Activated CD4-positive, alpha-beta memory T cell treated with anti-CD3 and anti-CD28 coated beads for 36 hours (primary cell): ENCODE results near the gene FER1L5. TPM values are rescaled to one million over a fixed set of nuclear protein-coding genes. Genes with fewer than 3 reads are reported as not detected.
A peak's percentile ranks its signal among the peaks of the same experiment; 100 is the strongest.

Experiments
- CTCF ChIA-PET: fragments of 350-600 bp; sonication (Branson Sonifier 250); formaldehyde crosslinking; loops from one replicate; lab custom pipeline; 2021; ENCODE audit warnings: antibody characterized with exemption, inconsistent platforms; lab: Charles Lee
- POLR2A ChIA-PET: fragments of 350-600 bp; sonication (Branson Sonifier 250); formaldehyde crosslinking; loops from one replicate; lab custom pipeline; 2021; ENCODE audit warnings: antibody characterized with exemption; lab: Charles Lee
- DNase-seq: peaks from one replicate; pipeline ENCODE4 v3.0.0-alpha.2; 2020
- H3K27ac Mint-ChIP-seq: one replicate; pipeline ENCODE4 v1.8.0; 2021; ENCODE audit warnings: mixed read lengths
- H3K27me3 Mint-ChIP-seq: one replicate; pipeline ENCODE4 v1.8.0; 2021; ENCODE audit warnings: mixed read lengths
- H3K36me3 Mint-ChIP-seq: one replicate; pipeline ENCODE4 v1.8.0; 2021; ENCODE audit warnings: mixed read lengths
- H3K4me1 Mint-ChIP-seq: one replicate; pipeline ENCODE4 v1.8.0; 2021; ENCODE audit warnings: low read depth, mixed read lengths
- H3K4me3 Mint-ChIP-seq: one replicate; pipeline ENCODE4 v1.8.0; 2021; ENCODE audit warnings: mild to moderate bottlenecking, mixed read lengths
- H3K9me3 Mint-ChIP-seq: one replicate; pipeline ENCODE4 v1.8.0; 2021; ENCODE audit warnings: mixed read lengths
- intact Hi-C: fragments of 100-400 bp; cut with micrococcal nuclease; formaldehyde crosslinking; loops from one replicate; pipeline ENCODE4 v1.15.1; 2023
- total RNA-seq, 2 experiments: library from RNA; stranded (reverse); gene quantifications; one replicate each; pipeline ENCODE4 v1.2.3, GENCODE V29; 2021

The FER1L5 gene
- total RNA-seq, 2 experiments from 2014 or later, result not detected

DNA sequence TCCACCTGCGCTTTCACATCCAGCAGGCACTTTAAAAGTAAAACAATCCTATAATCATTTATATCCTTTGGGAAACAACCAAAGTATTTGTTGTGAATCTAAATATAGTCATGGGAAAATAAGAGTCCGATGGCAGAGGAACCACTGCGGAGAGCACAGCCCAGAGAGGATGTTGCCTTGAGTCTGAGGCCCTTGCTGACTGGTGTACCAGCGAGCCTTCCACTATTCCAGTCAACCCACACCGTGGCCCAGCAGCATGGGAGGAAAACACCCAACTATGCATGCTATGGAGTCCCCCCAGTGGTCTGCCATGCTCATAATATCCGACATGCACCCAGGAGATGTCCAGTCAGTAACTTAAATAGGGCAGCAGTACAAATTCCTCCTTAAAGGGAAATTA, 26.0 kb upstream of the FER1L5 start:
- DNase-seq, result no peak
- H3K4me1 Mint-ChIP-seq, result peaks cover 17% of the 10 kb centered on the region
- POLR2A ChIA-PET, result no interaction called here
- H3K9me3 Mint-ChIP-seq, result no peaks in the 10 kb centered on the region
- H3K36me3 Mint-ChIP-seq, result peaks cover 31% of the 10 kb centered on the region
- CTCF ChIA-PET, result interaction anchor here (0.7 to 1.1 kb wide), 2 partner anchors 209 to 250 kb away, joined by 3 read pairs; no protein-coding TSS in a partner anchor
- no peaks in the 10 kb centered on the region for H3K27me3 Mint-ChIP-seq
- intact Hi-C loops, result no loop called here
- no peak overlapping the region for H3K4me3 Mint-ChIP-seq
- peak overlapping the region; percentile 88 for H3K27ac Mint-ChIP-seq

DNA sequence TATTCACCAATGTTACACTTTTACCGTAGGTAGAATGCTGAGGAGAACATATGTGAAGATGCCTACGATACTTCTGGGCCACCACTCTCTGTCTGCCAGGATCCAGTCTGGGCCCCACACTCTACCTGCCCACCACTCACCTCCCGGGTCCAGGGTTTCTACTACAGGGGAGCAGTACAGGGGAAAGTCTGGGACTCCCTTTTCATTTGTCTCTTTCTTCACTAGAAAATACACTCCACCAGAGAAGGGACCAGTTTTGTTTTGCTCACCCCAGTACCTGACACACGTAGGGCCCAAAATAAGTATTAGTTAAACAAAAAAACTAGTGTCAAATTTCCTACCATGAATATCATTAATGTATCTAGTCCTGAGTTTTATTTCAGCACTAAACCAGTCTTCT, 25.6 kb upstream of the FER1L5 start:
- POLR2A ChIA-PET, result interaction anchor here (0.8 kb wide), 1 partner anchor 15 kb away, joined by 3 read pairs; no protein-coding TSS in a partner anchor
- no peak for DNase-seq
- CTCF ChIA-PET, result interaction anchor here (0.7 kb wide), 2 partner anchors 210 to 249 kb away, joined by 3 read pairs; no protein-coding TSS in a partner anchor
- H3K27me3 Mint-ChIP-seq, result no peaks in the 10 kb centered on the region
- intact Hi-C loops, result loop anchor here (1.0 kb wide), 1 partner anchor 23 kb away; no protein-coding TSS in a partner anchor
- no peak overlapping the region for H3K4me3 Mint-ChIP-seq
- peaks cover 30% of the 10 kb centered on the region for H3K36me3 Mint-ChIP-seq
- no peaks in the 10 kb centered on the region for H3K9me3 Mint-ChIP-seq
- H3K27ac Mint-ChIP-seq, result peak overlapping the region; percentile 88
- peaks cover 17% of the 10 kb centered on the region for H3K4me1 Mint-ChIP-seq

DNA sequence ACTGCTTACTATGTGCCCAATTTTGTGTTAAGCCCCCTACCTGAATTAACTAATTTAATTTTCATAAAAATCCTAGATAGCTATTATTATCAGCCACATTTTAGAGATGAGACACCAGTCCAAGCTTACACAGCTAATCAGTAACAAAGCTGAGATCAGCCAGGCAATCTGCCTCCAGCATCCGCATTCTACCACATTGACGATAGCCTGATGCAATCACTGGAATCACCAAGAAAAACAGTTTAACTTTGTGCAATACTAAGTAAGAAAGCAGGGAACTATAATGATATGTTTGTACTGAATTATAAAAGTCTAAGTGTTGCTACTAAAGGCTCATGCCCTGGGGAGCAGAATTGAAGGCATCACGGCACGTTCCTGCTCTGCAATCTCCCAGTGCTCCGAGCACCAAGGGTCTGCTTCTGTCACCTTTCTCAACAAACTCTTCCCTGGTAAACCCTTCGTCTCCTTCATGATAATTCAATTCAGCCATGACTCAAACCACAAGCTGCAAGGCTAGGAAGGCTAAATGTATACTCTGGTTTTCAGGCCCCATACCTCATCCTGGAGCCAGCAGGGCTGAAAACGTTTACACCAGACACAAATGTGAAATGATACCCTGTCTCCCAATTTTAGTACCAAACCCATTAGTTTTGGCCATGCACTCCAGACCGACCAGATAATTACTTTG, 23.8 kb upstream of the FER1L5 start:
- H3K36me3 Mint-ChIP-seq, result peaks cover 26% of the 10 kb centered on the region
- CTCF ChIA-PET, result interaction anchor here (0.7 kb wide), 1 partner anchor 182 kb away, joined by 3 read pairs; no protein-coding TSS in a partner anchor
- no peaks in the 10 kb centered on the region for H3K9me3 Mint-ChIP-seq
- peak overlapping the region; percentile 28 for H3K27ac Mint-ChIP-seq
- H3K4me1 Mint-ChIP-seq, result peaks cover 17% of the 10 kb centered on the region
- no peaks in the 10 kb centered on the region for H3K27me3 Mint-ChIP-seq
- POLR2A ChIA-PET, result no interaction called here
- no peak overlapping the region for H3K4me3 Mint-ChIP-seq
- no peak for DNase-seq
- intact Hi-C loops, result no loop called here

DNA sequence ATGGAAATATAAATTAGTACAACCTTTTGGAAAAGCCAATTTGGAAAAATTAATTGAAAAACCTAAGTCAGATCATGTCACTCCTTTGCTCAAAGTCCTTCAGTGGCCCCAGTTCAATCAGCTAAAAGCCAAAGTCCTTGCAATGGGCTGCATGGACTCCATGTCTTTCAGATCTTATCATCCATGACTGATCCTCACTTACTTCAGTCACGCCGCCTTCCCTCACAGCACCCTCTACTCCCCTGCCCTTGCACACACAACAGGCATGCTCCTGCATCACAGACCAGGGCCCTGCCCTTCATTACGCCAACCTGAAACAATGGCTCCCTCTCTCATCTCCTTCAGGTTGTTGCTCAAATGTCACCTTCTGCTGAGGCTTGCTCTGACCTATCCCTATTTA, 20.0 kb upstream of the FER1L5 start:
- H3K4me1 Mint-ChIP-seq, result peaks cover 12% of the 10 kb centered on the region

DNA sequence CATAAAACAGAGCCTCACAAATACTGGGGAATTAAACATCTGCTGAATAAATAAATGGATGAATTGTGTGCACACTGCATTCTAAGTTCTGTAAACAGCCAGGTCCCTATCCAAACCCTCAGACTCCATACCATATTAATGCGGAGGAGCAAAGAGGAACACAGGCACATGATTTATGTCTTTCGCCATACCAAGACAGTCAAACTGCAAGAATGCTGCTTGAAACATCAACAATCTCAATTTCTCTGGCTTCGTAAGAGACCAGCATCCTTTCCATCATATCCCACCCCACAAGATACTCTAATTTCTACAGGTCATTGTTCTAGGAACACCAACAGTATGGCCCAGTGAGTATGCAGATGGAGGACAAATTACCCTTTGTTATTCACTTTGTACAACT, 19.4 kb upstream of the FER1L5 start:
- no peak overlapping the region for H3K27ac Mint-ChIP-seq
- no peak overlapping the region for H3K4me3 Mint-ChIP-seq
- POLR2A ChIA-PET, result interaction anchor here (0.5 to 1.0 kb wide), 2 partner anchors 14 to 119 kb away, joined by 4 to 6 read pairs; no protein-coding TSS in a partner anchor

More for the DNA sequence above, 20.0 kb upstream of the FER1L5 start:
- ChIA-PET CTCF (no interaction called here), POLR2A (interaction anchor here (0.5 kb wide), 1 partner anchor 118 kb away, joined by 6 read pairs; no protein-coding TSS in a partner anchor)
- H3K36me3 Mint-ChIP-seq, result peaks cover 20% of the 10 kb centered on the region
- no peak overlapping the region for H3K4me3 Mint-ChIP-seq
- H3K27ac Mint-ChIP-seq, result no peak overlapping the region
- no peaks in the 10 kb centered on the region for H3K9me3 Mint-ChIP-seq
- intact Hi-C loops, result no loop called here
- no peaks in the 10 kb centered on the region for H3K27me3 Mint-ChIP-seq
- no peak for DNase-seq

DNA sequence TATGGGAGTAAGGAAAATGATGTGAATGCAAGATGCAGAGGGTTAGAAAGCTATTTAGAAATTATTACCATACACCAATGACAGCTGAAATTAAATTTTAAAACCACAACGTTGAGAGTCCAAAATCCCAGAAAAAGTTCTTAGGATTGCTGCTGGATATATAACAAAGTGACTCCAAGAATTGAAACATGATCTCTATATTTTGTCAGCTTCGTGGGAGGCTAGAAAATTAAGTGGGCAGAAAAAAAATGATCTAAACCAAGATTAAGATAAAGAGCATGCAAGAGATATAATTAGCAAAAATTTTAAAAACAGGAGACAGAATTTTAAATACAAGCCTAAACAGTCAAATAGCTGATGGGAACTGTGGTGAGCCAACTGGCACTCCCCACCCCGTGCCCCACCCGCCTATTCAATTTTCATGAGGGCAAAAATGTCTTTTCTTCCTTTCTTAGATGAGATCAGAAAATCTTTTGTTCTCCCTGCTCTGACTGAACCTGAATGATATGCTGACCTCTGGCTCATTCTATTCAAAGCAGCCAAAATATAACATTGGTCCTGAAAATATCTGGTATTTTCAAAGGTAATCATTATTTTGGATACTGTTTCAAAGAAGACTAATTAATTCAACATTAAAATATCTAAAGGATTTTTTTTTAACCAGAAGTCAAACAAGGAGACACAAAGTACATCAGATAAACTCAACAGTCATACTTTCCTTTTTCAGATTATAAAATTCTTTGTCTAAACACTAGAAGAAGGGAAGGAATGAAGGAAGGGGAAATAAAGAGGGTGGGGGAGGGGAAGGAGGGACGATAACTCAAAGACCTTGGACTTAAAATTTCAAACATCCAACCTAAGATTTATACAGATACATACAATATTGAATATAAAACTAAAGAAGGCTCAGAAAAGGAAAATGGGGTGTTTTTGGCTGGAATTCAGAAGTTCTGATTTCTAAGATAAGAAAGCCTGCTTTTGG, 16.7 kb upstream of the FER1L5 start:
- DNase-seq, result no peak
- intact Hi-C loops, result no loop called here
- Mint-ChIP-seq H3K9me3 (no peaks in the 10 kb centered on the region), H3K27ac (no peak overlapping the region), H3K27me3 (no peaks in the 10 kb centered on the region), H3K4me3 (no peak overlapping the region), H3K36me3 (peaks cover 27% of the 10 kb centered on the region), H3K4me1 (peaks cover 13% of the 10 kb centered on the region)
- CTCF ChIA-PET, result no interaction called here
- POLR2A ChIA-PET, result no interaction called here

More for the DNA sequence above, 19.4 kb upstream of the FER1L5 start:
- intact Hi-C loops, result no loop called here
- no peak for DNase-seq
- Mint-ChIP-seq H3K36me3 (peaks cover 21% of the 10 kb centered on the region), H3K9me3 (no peaks in the 10 kb centered on the region), H3K27me3 (no peaks in the 10 kb centered on the region), H3K4me1 (peaks cover 11% of the 10 kb centered on the region)
- CTCF ChIA-PET, result no interaction called here

- CTCF ChIA-PET, result no interaction called here
- no peak for DNase-seq
- POLR2A ChIA-PET, result interaction anchor here (1.3 kb wide), 1 partner anchor 11 kb away, joined by 5 read pairs; no protein-coding TSS in a partner anchor
- Mint-ChIP-seq H3K27ac (no peak overlapping the region), H3K27me3 (no peaks in the 10 kb centered on the region), H3K4me1 (peaks cover 19% of the 10 kb centered on the region), H3K9me3 (no peaks in the 10 kb centered on the region), H3K4me3 (no peak overlapping the region), H3K36me3 (peaks cover 33% of the 10 kb centered on the region)
- intact Hi-C loops, result no loop called here
These were observed 16.0 kb upstream of the FER1L5 start for GRCh38 chr2:96626553-96626942.

GRCh38 chr2:96631804-96632435, 10.6 kb upstream of the FER1L5 start:
- intact Hi-C loops, result loop anchor here (10.0 kb wide), 1 partner anchor 173 kb away; no protein-coding TSS in a partner anchor

GRCh38 chr2:96633641-96634040, 8.9 kb upstream of the FER1L5 start:
- no peak overlapping the region for H3K27ac Mint-ChIP-seq
- CTCF ChIA-PET, result no interaction called here
- H3K36me3 Mint-ChIP-seq, result peaks cover 35% of the 10 kb centered on the region

More at GRCh38 chr2:96631804-96632435, 10.6 kb upstream of the FER1L5 start:
- Mint-ChIP-seq H3K4me1 (peaks cover 35% of the 10 kb centered on the region), H3K27me3 (no peaks in the 10 kb centered on the region), H3K27ac (no peak overlapping the region), H3K36me3 (peaks cover 32% of the 10 kb centered on the region), H3K4me3 (no peak overlapping the region), H3K9me3 (no peaks in the 10 kb centered on the region)
- no peak for DNase-seq
- ChIA-PET POLR2A (interaction anchor here (0.6 kb wide), 1 partner anchor 154 kb away, joined by 4 read pairs; no protein-coding TSS in a partner anchor), CTCF (no interaction called here)

DNA sequence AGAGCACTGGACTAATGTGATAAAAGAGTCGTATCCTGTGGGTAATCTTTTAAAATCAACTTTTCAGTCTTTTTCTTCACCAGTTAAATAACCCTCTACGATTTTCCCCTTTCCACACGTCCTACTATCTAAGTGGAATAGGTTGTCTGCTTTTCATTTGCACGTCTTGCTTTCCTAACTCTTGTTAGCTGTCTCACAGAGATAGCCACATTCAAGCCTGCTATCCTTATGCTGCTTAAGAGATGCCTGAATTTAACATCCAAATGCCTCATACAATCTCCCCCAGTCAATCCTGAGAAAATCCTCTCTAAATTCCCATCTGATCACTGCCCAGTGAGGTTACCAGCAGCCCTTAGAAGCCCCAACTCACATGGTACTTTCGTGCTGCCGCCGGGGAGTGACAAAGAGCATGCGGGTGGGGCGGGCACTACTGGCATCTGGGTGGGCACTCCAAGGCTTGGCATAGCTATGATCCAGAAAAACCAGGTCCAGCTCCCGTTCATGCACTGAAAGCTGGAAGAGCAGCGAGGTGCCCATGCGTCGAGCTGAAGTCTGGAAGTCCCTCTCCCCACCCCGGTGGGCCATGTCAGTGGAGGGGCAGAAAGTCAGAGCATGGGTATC, 5.9 kb upstream of the FER1L5 start:
- peaks cover 16% of the 10 kb centered on the region for H3K36me3 Mint-ChIP-seq
- peak overlapping the region; percentile 24 for H3K27ac Mint-ChIP-seq
- intact Hi-C loops, result loop anchor here (1.0 to 10.0 kb wide), 5 partner anchors 44 to 489 kb away; partner anchors contain the start of genes ARID5A, DUSP2 and LMAN2L
- ChIA-PET POLR2A (interaction anchor here (0.6 to 1.5 kb wide), 4 partner anchors 9 to 221 kb away, joined by 3 to 11 read pairs (median 4); partner anchors contain the start of gene ANKRD39), CTCF (interaction anchor here (1.9 to 2.3 kb wide), 2 partner anchors 125 to 127 kb away, joined by 10 read pairs; partner anchors contain the start of gene CNNM4)
- no peaks in the 10 kb centered on the region for H3K27me3 Mint-ChIP-seq
- peaks cover 31% of the 10 kb centered on the region for H3K4me1 Mint-ChIP-seq
- H3K9me3 Mint-ChIP-seq, result no peaks in the 10 kb centered on the region
- H3K4me3 Mint-ChIP-seq, result peak overlapping the region; percentile 97
- DNase-seq, result no peak

More at GRCh38 chr2:96633641-96634040, 8.9 kb upstream of the FER1L5 start:
- DNase-seq, result no peak
- Mint-ChIP-seq H3K4me3 (no peak overlapping the region), H3K27me3 (no peaks in the 10 kb centered on the region), H3K4me1 (peaks cover 38% of the 10 kb centered on the region), H3K9me3 (no peaks in the 10 kb centered on the region)
- POLR2A ChIA-PET, result no interaction called here
- intact Hi-C loops, result loop anchor here (10.0 kb wide), 1 partner anchor 171 kb away; no protein-coding TSS in a partner anchor
